GM21529 (cell line): ENCODE measurements around the gene NRP1.
"Not testable (repeated sequence)": the region's sequence is repeated elsewhere in the genome, so short reads cannot be mapped to it uniquely, and the experiment has no call there.

Source experiments
- ATAC-seq: cut with Tn5 transposase; IDR thresholded peaks from one replicate; pipeline ENCODE4 v1.9.1; 2021; ENCODE audit not compliant: unreplicated experiment

NRP1 gene

DNA sequence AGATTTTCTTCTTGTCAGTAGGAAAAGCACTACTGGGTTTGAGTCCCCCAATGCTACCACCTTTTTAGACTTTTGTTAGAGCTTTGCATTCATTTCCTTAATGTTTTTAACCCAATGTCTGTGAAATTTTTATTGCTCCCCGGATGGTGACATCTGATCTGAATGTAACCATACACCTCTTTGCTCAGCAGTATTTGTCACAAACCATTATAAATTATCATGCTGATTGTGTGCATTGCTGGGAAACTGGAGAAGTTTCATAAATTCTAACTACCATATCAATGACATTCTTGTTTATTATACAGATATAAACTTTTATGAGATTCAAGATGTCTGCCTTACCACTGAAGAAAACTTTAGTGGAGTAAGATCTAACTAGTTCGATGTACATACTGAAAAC, 8.5 kb downstream of the NRP1 start:
- ATAC-seq = no peak

DNA sequence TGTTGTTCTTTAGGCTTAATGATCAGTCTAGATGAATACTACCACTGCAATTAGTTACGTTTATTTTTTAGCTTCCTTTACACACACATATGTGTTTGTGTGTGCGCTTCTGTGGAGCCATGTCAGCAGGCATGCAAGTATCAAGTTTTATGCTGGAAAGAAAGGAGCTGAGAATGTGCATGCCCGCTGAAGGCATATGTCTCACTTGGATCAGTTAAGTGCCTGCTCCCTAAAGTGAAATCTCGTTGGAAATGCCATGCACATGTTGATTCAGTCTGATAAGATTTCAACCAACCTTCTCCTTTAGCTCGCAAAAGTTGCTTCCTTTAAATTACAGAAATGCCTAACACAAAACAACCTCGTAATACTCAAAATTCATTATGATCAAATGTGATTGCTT, 10.7 kb downstream of the NRP1 start:
- ATAC-seq = no peak

DNA sequence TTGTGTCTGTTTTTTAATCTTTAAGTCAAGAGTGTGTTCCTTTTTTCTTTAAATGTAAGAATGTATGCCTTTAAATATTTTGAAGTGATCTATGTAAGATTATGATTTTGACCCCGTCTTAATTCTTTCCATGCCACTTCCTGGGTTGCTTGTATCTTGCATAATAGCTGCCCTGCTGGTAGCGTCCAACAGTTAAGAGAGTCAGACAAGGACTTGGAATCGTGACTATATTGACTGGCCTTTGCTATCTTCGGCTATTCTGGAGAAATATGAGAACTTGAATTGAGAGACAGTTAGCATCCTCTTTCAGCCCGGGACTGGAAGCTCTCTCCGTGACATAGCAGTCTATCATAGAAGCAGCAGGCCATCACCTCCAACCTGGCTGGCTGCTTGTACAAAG, 13.0 kb downstream of the NRP1 start:
- ATAC-seq = no peak

DNA sequence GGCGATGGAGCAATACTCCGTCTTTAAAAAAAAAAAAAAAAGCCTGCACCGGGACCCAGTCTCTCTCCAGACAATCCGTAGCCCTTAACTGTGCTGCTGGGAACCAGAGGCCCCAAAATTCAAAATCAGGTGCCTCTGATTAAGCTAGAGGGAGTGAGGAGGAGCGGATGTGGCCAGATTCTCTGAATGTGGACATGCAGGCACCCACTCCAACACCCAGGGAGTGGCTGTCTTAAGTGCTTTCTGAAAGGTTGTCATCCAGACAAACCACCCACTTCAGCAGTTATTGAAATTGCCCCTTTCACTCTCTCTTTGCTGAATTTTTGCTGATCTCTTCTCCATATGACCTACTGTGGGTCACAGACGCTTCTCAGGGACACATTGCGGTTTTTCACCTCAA, 14.2 kb downstream of the NRP1 start:
- ATAC-seq = no peak

DNA sequence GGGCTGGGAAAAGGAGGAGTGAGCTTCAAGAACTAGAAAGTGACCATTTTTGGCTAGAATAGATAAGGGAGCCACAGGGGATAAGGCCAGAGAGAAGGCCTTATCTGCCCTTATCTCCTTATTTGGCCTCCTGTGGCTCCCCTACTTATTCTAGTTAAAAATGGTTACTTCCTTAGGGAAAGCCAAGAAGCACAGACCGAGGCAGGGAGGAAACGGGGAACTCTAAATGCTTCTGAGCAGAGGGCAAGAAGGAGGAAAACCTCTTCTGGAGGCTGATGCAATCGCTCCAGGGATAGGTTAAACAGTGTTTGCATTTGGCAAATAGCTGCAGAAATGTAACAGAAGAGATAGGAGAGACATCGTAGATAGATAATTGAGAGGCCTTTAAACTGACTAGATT, 18.6 kb downstream of the NRP1 start:
- ATAC-seq = no peak

DNA sequence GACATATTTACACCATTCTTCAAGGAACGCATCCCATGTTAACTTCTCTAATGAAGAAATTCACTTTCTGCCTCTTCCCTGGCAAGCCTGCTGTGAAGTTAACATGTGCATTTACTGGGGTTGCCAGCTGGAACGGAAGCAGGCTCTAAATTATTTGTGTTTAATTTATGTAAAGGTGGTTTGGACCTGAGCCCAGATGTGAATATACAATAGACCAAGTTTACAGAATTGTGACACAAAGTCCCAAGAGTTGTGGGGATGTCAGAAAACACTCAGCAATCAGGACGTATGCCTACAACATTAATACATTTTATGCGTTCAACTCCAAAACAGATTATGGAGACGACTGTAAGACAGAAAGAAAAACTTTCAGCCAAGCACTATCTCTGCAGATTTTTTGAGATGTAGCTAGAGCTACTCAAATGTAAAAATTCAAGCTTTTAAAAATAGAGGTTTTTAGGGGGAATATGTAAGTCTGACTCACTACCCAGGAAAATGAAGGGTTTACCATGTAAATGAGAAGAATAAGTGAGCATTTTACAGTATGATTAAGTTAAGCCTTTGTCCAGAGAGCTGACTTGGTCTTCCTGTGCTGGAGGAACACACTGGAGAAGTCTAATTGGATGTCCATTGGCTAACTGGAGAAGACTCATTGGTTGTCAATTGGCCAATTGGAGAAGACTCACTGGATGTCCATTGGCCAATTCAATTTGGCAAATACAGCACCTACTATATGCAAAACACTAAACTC, 19.5 kb downstream of the NRP1 start:
- ATAC-seq = no peak

DNA sequence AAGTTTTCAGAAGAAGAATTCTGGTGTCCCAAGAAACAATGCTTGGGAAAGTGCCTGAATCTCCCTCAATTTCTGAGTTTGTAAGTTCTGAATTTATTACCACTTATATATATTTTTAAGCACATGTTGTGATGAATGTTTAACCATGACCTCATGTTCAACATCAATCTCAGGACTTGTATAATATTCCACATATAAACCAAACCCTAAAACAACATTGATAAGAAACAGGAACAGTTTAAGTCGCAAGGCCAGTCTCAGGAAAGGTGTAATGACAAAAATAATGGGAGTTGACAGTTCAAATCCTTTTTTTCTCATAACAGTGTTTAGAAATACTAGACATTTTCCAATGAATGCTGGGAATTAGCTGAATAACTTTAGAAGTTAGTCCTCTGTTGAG, 22.8 kb downstream of the NRP1 start:
- no peak for ATAC-seq

DNA sequence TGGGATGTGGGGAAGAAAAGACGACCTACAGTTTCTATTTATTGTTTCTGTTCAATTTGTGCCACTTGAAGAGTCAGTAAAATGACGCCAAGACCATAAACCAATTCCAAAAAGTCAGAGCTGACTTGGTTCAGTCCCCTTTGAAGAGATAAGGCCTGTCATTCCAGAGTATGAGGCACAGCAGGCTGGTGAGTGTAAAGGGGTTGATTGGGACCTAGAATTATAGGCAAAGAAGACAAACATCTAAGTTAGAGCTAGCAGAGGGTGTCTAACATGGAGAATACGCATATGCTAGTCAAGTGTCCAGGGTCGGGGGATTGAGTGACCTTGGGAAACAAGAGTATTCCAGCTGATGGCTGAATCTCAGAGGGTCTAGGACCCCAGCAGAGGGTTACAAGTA, 23.6 kb downstream of the NRP1 start:
- no peak for ATAC-seq

DNA sequence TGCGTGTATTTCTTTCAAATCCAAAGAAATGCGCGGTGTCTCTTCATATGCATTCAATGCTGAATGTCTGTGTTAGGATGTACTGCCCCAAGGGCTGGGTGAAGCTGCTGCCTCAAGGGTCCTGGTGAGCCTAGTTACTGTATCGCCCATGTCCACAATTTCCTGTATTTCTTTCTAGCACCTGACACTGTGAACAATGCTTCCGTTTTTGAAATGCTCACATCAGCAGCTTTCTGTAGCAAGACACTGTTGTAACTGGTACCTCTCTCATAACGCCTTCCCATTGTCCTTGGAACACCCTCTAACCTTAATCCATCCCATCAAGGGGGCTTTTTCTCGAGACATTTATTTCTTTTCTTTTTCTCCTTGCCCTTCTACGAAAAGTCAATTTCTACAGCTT, 25.1 kb downstream of the NRP1 start:
- ATAC-seq = no peak

DNA sequence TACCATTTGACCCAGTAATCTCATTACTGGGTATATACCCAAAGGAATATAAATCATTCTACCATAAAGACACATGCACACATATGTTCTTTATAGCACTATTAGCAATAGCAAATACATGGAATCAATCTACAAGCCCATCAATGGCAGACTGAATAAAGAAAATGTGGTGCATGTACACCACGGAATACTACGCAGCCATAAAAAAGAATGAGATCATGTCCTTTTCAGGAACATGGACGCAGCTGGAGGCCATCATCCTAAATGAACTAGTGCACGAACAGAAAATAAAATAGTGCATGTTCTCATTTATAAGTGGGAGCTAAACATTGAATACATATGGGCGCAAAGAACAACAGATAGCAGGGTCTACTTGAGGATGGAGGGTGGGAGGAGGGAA, 26.6 kb downstream of the NRP1 start:
- no peak for ATAC-seq

DNA sequence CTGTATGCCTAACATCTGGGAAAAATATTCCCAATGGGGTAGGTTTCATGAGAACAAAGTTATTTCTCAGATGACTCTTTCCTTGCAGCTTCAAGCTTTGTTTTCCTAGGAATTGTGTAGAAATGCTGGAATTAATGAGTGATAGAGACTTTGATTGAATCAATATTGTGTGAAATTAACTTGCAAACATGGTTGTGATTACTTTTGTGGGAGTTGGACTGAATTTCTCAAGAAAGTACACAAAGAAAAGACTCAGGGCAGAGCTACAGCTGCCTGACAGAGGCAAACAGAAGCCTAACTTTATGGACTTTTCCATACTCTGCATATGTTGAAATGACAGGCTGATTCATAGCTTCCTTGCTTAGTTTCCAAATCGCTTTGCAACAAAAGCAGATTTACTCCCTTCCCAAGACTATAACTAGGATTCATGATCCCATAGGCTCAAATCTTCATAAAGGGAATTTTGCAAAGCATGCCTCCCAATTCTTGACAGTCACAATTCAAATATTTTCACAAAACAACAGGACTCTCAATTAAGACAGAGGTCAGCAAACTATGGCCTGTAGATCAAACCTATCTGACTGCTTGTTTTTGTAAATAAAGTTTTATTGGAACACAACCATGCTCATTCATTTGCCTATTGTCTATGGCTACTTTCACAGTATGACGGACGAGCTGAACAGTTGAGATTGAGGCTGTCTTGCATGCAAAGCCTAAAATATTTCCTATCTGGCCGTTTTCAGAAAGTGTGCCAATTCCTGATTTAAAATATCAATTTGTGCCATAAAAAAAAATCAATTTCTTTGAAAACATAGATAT, 27.6 kb downstream of the NRP1 start:
- ATAC-seq = no peak

DNA sequence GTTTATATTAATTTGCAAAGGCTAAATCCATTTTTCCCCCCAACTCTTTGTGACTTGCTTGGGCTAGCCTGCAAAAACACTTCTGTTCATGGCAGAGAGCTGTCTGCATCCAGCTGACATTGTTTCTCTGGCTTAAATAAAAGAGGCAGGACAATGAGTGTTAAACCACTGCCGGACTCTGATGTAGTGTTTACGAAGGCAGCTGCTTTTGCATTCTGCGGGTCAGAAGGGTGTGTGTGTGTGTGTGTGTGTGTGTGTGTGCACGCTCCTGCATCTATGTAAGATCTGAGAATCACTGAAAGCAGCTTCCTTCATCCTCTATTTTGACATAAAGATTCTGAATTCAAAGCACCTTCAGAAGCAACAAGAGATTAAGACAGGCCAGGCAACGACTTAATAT, 28.3 kb downstream of the NRP1 start:
- no peak for ATAC-seq

DNA sequence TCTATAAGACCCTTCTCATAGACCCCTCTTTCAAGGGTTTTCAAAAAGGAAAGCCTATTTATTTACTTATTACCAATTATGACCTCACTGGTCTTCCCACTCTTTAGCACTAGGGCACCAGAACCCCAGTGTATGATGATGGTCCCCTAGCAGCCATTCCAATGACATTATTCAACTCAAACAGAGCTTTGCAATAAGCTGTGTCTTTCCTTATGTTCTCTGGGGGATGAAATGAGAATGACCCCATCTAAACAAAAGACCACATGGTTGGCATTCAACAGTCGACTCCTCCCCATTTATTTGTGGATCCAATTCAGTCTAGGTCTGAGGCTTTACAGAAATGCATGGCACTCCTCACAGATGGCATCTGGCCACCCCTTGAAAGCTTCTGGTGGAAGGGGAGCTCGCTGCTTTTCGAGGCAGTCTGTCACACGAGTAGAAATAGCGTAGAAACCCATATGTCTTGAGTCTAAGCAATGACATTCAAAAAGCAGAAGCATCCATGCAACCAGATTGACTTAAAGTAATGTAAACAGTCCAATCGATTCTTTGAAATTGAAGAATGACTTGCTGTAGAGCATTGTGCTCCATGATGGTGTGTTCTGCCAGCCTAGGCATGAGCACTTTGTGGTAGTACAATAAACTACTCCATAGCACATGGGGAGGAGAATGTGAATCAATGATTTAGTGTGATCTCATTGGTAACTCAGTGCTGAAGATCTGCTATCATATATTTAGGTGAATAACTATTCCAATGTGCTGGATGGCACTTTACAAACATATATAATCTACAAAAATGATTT, 29.8 kb downstream of the NRP1 start:
- ATAC-seq = no peak

DNA sequence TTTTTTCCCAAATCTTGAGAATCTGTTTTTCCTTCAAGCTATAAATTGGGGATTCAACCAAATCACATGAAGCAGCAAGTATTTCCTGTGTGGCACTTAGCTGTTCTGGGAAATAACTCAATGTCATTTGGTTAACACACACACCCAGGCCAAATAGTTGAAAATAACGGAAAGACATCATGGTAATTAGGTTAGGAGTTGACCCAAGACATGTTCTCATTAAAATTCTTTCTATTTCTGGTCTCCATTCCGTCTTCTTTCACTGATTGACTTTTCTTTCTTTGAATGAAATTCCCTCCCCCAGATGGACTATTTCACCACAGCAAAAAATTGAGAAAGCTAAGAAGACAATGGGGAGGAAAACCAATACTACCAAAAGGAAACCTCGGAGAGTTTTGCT, 30.5 kb downstream of the NRP1 start:
- no peak for ATAC-seq

DNA sequence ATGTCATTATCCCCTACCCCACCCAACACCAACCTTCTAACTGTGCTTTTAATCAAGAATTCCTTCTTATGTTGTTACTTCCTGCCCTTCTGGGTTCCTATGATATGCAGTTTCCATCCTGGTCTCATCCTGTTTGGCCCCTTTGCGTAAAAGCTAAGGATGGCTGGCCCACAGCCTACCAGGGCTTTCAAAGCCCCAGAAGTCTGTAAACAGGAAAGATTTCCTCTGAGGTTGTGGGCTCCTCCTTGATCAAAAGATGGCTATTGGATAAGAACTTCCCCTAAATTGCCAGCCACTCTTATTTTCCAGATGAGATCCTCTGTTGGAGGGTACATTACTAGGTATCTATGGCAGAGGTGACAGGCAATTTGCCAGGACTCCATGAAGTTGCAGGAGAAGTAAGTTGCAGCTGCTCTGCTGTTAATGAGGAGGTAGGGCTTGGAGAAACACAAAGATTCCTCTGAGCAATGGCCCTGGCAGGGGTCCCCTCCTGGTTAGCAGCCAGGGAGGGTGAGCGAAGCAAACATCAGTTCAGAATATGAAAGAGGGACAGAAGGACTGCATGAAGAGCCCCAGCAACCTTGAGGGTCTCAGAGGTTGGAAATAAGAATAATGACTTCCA, 32.1 kb downstream of the NRP1 start:
- no peak for ATAC-seq

DNA sequence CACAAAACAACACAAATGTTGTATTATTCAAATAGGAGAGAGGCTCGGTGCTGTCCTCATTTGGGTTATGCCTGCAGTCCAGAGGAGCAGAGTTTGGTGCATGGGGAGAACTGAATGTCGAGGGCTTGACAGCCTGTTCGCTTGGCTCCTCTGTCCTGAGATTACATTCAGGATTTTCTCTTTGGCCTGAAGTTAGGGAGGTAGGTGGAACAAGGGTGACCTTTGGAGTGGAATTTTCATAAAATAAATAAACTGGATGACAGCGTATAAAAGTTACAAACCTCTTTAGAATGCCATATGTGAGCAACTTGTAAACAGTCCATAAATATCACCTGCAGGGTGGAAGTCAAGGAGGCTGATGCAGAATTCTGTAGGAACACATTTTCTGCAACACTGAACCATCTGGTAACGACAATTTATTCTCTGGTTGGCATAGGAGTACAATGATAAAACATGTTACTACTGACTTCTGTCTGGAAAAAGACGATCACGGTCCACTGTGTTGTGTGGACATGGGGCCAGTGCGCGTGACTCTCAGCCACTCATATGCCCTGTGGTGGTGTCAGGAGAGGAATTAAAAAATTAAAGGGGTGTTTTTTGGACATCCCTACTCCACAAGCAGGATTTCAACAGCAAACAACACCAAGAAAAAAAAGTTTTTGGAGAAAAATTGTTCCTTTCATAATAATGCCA, 33.2 kb downstream of the NRP1 start:
- no peak for ATAC-seq

DNA sequence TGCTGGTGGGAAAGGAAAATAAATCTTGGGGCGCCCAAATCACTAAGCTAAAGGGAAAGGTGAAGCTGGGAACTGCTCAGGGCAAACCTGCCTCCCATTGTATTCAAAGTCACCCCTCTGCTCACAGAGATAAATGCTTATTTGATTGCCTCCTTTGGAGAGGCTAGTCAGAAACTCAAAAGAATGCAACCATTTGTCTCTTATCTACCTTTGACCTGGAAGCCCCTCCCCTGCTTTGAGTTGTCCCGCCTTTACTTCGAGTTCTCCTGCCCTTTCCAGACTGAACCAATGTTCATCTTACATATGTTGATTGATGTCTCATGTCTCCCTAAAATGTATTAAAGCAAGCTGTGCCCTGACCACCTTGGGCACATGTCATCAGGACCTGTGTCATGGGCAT, 33.9 kb downstream of the NRP1 start:
- not testable (repeated sequence) for ATAC-seq

DNA sequence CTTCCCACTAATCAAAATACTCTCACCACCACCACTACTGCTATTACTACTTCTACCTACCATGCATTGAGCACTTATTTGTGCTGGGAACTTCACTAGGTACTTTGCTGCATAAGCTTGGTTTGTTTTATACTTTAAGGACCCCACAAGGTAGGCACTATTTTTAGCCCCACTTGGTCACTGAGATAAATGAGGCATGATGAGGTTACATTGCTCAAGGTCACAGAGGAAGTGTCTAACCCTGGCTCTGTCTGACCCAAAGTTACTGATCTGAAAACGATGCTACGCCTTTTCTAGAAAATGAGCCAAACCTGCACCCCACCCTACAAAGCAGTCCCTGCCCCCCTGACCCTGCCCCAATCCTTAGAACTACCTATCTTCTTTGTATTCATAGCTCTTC, 35.6 kb downstream of the NRP1 start:
- ATAC-seq = no peak

DNA sequence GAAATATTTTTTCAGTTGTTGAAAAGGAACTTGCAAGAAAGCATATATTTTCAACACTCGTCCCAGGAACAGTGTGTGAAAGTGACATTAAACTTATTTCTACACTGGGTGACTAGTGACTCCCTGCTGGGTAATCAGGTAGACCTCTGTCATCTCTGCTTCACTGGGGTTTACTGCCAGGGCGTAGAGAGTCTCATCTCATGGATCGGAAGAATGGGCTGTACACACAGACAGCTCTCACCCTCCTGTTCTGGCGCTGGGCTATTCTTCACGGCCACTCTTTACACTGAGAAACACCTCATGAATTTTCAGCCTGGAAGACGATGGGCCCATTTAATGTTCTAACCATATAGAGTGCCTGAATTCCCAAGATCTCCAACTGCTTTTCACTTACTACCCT, 36.4 kb downstream of the NRP1 start:
- no peak for ATAC-seq

DNA sequence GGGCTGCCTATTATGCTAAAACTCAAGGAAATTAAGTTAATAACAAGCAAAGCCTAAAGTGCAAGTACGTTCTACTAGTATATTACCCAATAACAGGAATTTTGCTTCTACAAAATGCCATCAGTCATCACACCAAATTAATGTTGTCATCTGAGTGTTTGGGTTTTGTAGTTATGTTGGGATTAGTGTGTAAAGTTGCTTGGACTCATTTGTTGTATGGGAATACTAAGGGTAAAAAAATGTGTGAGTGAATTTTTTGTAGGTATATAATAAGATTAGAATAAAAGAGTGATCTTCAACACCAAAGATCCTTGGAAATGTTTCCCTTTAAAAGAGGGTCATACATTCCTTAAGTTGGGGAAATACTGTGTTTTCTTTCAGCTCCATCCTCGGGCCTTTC, 38.6 kb downstream of the NRP1 start:
- no peak for ATAC-seq
